Sigmoid colon (tissue), 7 donors: ENCODE measurements around the gene RNF208. TPM values are rescaled to one million over a fixed set of nuclear protein-coding genes. Genes with fewer than 3 reads are reported as not detected.
A peak's percentile ranks its signal among the peaks of the same experiment; 100 is the strongest.
"Not testable (repeated sequence)": the region's sequence is repeated elsewhere in the genome, so short reads cannot be mapped to it uniquely, and the experiment has no call there.

Experiments
- DNase-seq: peaks from one replicate; pipeline ENCODE4 v3.0.0-alpha.2; 2019
- H3K27ac ChIP-seq, 4 donors: fragments of 200-600 bp; sonication (generic); one replicate each; pipeline ENCODE4 v1.5.1; 2016 to 2019; ENCODE audit warnings: mild to moderate bottlenecking in 1 of 4
- H3K27me3 ChIP-seq, 3 donors: fragments of 200-600 bp; sonication (generic); one replicate each; pipeline ENCODE4 v1.5.1; 2019; ENCODE audit warnings: mild to moderate bottlenecking in 1 of 3
- H3K36me3 ChIP-seq, 4 donors: fragments of 200-600 bp; sonication (generic); one replicate each; pipeline ENCODE4 v1.5.1; 2016 to 2019
- H3K4me1 ChIP-seq, 4 donors: fragments of 200-600 bp; sonication (generic); one replicate each; pipeline ENCODE4 v1.5.1; 2017 to 2019
- H3K4me3 ChIP-seq, 4 donors: fragments of 200-600 bp; sonication (generic); one replicate each; pipeline ENCODE4 v1.5.1; 2017 to 2019; ENCODE audit warnings: mild to moderate bottlenecking in 2 of 4, moderate library complexity in 1 of 4
- H3K9me3 ChIP-seq, 4 donors: fragments of 200-600 bp in 3 of 4; sonication (generic) in 3 of 4; one replicate each; pipeline versions ENCODE4 v1.5.1 to v1.6.1; 2013 to 2019
- EP300 ChIP-seq, 4 donors: sonication (generic); formaldehyde crosslinking; IDR thresholded peaks; one replicate each; pipeline ENCODE4 v1.6.1; 2017; ENCODE audit warnings: antibody characterized with exemption in 4 of 4
- POLR2A ChIP-seq, 2 donors: fragments of 450-650 bp; IDR thresholded peaks; one replicate each; pipeline ENCODE4 v1.6.1; 2016; ENCODE audit warnings: antibody characterized with exemption in 2 of 2, mild to moderate bottlenecking in 2 of 2, moderate library complexity in 2 of 2
- POLR2AphosphoS5 ChIP-seq, 4 donors: sonication (generic); formaldehyde crosslinking; IDR thresholded peaks; one replicate each; pipeline ENCODE4 v1.6.1; 2017; ENCODE audit warnings: antibody characterized with exemption in 4 of 4
- WGBS, 2 donors: extraction: QIAGEN DNeasy Blood & Tissue Kit; methylation state at CpG; one replicate each; pipeline ENCODE4 v1.1.7; 2013; 5-methylcytosine and 5-hydroxymethylcytosine counted together
- intact Hi-C: fragments of 100-400 bp; cut with DNase I; formaldehyde crosslinking; loops from one replicate; pipeline ENCODE4 v1.15.1; 2023
- polyA plus RNA-seq, 3 donors: library from polyadenylated mRNA; stranded (reverse); fragments of 200-250 nt; gene quantifications; one replicate each; pipeline ENCODE4 v1.2.3, GENCODE V29; 2013
- total RNA-seq, 4 donors: library from RNA; depleted of rRNA; stranded (reverse); fragments of >200 nt; gene quantifications; one replicate each; pipeline ENCODE4 v1.1.0, GENCODE V29; 2016
- TF ChIP-seq, protein P1 (sequence below), 4 experiments: fragments of 450-650 bp in 3 of 4; fragments of 200-600 bp in 1 of 4; IDR thresholded peaks; one replicate each; pipeline ENCODE4 v1.5.1; 2016 to 2019; ENCODE audit warnings: antibody characterized with exemption in 4 of 4, mild to moderate bottlenecking in 3 of 4, moderate library complexity in 2 of 4
- donor health status: healthy with polysubstance abuse.
- donor health status: Bipolar disorder and iron deficiency.
- donor health status: healthy.

Gene RNF208
- total and polyA plus RNA-seq, 7 donors, result 0.54 to 8.8 (median 3.4) TPM; not detected in 1

DNA sequence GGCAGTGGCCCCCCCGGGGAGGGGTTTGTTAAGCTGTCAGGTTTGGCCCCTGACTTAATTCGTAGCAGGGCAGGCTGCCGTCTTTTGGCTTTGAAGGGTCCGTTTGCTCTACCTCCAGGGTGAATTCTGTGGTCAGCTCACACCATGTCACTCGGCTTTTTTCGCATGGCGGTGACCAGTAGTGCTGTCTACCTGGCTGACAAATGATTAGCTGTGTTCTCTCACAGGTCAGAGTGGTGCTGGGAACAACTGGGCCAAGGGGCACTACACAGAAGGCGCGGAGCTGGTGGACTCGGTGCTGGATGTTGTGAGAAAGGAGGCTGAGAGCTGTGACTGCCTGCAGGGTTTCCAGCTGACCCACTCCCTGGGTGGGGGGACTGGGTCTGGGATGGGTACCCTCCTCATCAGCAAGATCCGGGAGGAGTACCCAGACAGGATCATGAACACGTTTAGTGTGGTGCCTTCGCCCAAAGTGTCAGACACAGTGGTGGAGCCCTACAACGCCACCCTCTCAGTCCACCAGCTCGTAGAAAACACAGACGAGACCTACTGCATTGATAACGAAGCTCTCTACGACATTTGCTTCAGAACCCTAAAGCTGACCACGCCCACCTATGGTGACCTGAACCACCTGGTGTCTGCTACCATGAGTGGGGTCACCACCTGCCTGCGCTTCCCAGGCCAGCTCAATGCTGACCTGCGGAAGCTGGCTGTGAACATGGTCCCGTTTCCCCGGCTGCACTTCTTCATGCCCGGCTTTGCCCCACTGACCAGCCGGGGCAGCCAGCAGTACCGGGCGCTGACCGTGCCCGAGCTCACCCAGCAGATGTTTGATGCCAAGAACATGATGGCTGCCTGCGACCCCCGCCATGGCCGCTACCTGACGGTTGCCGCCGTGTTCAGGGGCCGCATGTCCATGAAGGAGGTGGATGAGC, 20.5 kb upstream of the RNF208 start:
- Histone ChIP-seq H3K36me3 (peaks cover 4 to 19% (median 15%) of the 10 kb centered on the region in 4 donors), H3K27me3 (no peaks in the 10 kb centered on the region), H3K4me3 (peak overlapping the region; percentile 68 to 88 (median 80)), H3K9me3 (no peaks in the 10 kb centered on the region), H3K4me1 (peaks cover 2 to 54% (median 41%) of the 10 kb centered on the region in 4 donors), H3K27ac (peak overlapping the region; percentile 92 to 97 (median 92))
- no peak for DNase-seq
- 31 to 72% methylated on average over 36 of the region's 36 CpGs for WGBS, 2 donors
- intact Hi-C loops, result no loop called here
- TF ChIP-seq POLR2A (IDR thresholded peaks at IDR 0.05) (no peak), EP300 (IDR thresholded peaks at IDR 0.05) (no peak), POLR2AphosphoS5 (IDR thresholded peaks at IDR 0.05) (no peak)
- TF ChIP-seq, protein P1, sequence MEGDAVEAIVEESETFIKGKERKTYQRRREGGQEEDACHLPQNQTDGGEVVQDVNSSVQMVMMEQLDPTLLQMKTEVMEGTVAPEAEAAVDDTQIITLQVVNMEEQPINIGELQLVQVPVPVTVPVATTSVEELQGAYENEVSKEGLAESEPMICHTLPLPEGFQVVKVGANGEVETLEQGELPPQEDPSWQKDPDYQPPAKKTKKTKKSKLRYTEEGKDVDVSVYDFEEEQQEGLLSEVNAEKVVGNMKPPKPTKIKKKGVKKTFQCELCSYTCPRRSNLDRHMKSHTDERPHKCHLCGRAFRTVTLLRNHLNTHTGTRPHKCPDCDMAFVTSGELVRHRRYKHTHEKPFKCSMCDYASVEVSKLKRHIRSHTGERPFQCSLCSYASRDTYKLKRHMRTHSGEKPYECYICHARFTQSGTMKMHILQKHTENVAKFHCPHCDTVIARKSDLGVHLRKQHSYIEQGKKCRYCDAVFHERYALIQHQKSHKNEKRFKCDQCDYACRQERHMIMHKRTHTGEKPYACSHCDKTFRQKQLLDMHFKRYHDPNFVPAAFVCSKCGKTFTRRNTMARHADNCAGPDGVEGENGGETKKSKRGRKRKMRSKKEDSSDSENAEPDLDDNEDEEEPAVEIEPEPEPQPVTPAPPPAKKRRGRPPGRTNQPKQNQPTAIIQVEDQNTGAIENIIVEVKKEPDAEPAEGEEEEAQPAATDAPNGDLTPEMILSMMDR (IDR thresholded peaks at IDR 0.05), result no peak

DNA sequence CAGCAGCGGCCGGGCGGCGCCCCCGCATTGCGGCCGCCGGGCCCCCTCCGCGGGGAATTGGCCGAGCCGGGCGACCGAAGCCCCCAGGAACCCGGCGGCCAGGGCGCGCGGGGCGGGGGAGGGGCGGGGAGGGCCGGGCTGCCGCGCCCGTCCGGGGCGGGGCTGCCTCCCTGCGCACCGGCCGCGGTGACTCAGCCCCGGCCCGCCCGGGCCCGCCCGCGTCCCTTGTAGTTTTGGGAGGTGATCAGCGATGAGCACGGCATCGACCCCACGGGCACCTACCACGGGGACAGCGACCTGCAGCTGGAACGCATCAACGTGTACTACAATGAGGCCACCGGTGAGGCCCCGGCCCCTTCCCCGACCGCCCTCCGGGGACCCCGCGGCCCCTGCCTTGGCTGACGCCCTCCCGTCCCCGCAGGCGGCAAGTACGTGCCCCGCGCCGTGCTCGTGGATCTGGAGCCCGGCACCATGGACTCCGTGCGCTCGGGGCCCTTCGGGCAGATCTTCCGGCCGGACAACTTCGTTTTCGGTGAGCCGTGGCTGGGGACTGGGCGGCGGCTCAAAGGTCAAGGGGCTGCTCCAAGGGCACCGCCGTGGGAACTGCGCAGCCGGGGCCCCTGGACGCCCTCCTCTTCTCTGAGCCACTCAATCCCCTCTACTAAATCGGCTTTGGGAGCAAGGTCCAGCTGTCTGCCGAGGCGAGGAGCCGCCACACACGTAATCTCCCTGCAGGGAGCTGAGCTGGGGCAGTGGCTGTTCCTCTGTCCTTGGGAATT, 19.6 kb upstream of the RNF208 start:
- H3K4me1 ChIP-seq, result peaks cover 2 to 62% (median 46%) of the 10 kb centered on the region in 4 donors
- H3K9me3 ChIP-seq, result no peaks in the 10 kb centered on the region
- peaks cover 4 to 19% (median 15%) of the 10 kb centered on the region in 4 donors for H3K36me3 ChIP-seq
- peak overlapping the region; percentile 68 to 88 (median 80) for H3K4me3 ChIP-seq
- 1 to 3% methylated on average over 83 of the region's 83 CpGs for WGBS, 2 donors
- peak; percentile 86 for DNase-seq
- no peaks in the 10 kb centered on the region for H3K27me3 ChIP-seq
- intact Hi-C loops, result loop anchor here (2.0 kb wide), 3 partner anchors 13 to 41 kb away; partner anchors contain the start of genes NELFB, RNF208 and TPRN
- peak overlapping the region; percentile 92 to 97 (median 92) for H3K27ac ChIP-seq
- TF ChIP-seq POLR2AphosphoS5 (IDR thresholded peaks at IDR 0.05) (peak in 3 of 4 donors; percentile 3 to 29 (median 10)), EP300 (IDR thresholded peaks at IDR 0.05) (no peak)
- TF ChIP-seq, protein P1 (IDR thresholded peaks at IDR 0.05), result no peak

DNA sequence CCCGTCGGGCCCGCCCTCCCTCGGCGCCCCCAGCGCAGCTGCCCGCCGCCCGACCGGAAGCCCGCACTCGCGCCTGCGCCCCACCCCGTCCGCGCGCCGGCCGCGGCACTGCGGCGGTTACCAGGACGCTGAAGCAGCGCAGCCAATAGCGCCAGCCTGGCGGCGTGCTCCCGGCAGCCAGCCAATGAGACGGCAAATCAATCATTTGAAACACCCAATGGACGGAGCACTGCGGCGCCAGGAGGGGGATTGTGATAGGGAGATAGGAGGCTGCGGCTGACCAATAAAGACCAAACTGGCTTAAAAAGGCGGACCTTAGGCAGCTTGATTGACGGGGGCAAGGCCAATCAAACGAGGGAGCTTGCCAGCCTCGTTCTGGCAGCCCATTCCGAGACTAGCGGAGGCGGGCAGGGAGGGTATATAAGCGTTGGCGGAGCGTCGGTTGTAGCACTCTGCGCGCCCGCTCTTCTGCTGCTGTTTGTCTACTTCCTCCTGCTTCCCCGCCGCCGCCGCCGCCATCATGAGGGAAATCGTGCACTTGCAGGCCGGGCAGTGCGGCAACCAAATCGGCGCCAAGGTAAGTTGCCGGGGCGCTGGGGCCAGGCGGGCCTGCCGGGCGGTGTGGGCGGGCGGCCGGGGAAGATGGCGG, 18.9 kb upstream of the RNF208 start, which contains the start of gene TUBB4B:
Gene TUBB4B, plus strand, starts transcription at position 447 of the 649 bp plus-strand sequence. Its CDS starts 74 bp downstream, at position 521.
- Histone ChIP-seq H3K27ac (peak within 1 kb of the TSS; percentile 98 to 100 (median 98)), H3K4me3 (peak within 1 kb of the TSS; percentile 79 to 90 (median 86)), H3K9me3 (no peaks in the 10 kb centered on the region), H3K36me3 (peaks cover 4 to 19% (median 15%) of the 10 kb centered on the region in 4 donors), H3K4me1 (peaks cover 2 to 69% (median 54%) of the 10 kb centered on the region in 4 donors), H3K27me3 (no peaks in the 10 kb centered on the region)
- WGBS, 2 donors, result 0 to 1% methylated on average over 67 of the region's 67 CpGs
- intact Hi-C loops, result loop anchor here (2.0 kb wide), 3 partner anchors 14 to 40 kb away; partner anchors contain the start of genes NELFB, RNF208 and TPRN
- TF ChIP-seq EP300 (IDR thresholded peaks at IDR 0.05), result no peak
- TF ChIP-seq POLR2AphosphoS5 (IDR thresholded peaks at IDR 0.05), result peak; percentile 100
- TF ChIP-seq, protein P1 (IDR thresholded peaks at IDR 0.05), result no peak
- peak; percentile 100 for TF ChIP-seq POLR2A (IDR thresholded peaks at IDR 0.05)
- DNase-seq, result peak; percentile 100

DNA sequence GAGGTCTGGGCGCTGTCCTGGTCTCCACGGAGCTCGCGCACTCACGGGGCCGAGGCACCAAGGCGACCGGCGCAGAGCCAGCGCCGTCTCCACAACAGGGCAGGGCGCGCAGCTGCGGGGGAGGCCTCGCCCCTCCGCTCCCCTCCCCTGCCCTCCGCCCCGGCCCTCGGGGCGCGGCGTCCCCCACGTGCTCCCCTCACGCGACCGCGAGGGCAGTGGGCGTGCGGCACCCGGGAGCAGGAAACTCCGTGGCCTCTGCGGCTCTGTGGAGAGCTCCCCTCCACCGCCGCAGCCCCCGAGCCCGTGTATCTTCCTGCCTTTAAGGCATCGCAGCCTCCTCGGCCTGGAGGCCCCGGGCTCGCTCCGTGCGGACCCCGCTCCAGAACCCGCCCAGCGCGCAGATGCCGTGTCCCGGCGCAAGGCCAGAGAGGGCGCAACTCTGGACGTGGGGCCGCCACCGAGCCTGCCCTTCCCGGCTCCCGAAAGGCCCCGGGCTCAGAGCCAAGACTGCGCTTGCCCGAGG, 18.3 kb upstream of the RNF208 start:
- peak overlapping the region; percentile 98 to 100 (median 98) for H3K27ac ChIP-seq
- no peaks in the 10 kb centered on the region for H3K9me3 ChIP-seq
- DNase-seq, result peak; percentile 92
- H3K4me1 ChIP-seq, result peaks cover 2 to 75% (median 58%) of the 10 kb centered on the region in 4 donors
- WGBS, 2 donors, result 0% methylated on average over 58 of the region's 58 CpGs
- peaks cover 0 to 2% (median 0%) of the 10 kb centered on the region in 3 donors for H3K27me3 ChIP-seq
- H3K4me3 ChIP-seq, result peak overlapping the region; percentile 63 to 90 (median 78)
- peak in 1 of 2 donors; percentile 22 for TF ChIP-seq POLR2A (IDR thresholded peaks at IDR 0.05)
- peak in 3 of 4 donors; percentile 17 to 38 (median 22) for TF ChIP-seq POLR2AphosphoS5 (IDR thresholded peaks at IDR 0.05)
- TF ChIP-seq, protein P1 (IDR thresholded peaks at IDR 0.05), result no peak
- peaks cover 4 to 19% (median 15%) of the 10 kb centered on the region in 4 donors for H3K36me3 ChIP-seq
- intact Hi-C loops, result loop anchor here (2.0 kb wide), 3 partner anchors 14 to 40 kb away; partner anchors contain the start of genes NELFB, RNF208 and TPRN

- Histone ChIP-seq H3K4me3 (peak overlapping the region; percentile 63 to 90 (median 78)), H3K36me3 (peaks cover 4 to 19% (median 15%) of the 10 kb centered on the region in 4 donors), H3K27ac (peak overlapping the region; percentile 98 to 100 (median 98)), H3K4me1 (peaks cover 2 to 75% (median 59%) of the 10 kb centered on the region in 4 donors)
- H3K27me3 ChIP-seq, H3K9me3 ChIP-seq, DNase-seq: not testable (repeated sequence)
- intact Hi-C loops, result loop anchor here (2.0 to 5.0 kb wide), 4 partner anchors 15 to 52 kb away; partner anchors contain the start of genes ANAPC2, NELFB, RNF208 and SSNA1
- 15 to 43% methylated on average over 27 of the region's 27 CpGs for WGBS, 2 donors
These were observed 17.6 kb upstream of the RNF208 start for GRCh38 chr9:137239541-137240200.
